ENCODE data around the gene MANBA.

The MANBA gene

DNA sequence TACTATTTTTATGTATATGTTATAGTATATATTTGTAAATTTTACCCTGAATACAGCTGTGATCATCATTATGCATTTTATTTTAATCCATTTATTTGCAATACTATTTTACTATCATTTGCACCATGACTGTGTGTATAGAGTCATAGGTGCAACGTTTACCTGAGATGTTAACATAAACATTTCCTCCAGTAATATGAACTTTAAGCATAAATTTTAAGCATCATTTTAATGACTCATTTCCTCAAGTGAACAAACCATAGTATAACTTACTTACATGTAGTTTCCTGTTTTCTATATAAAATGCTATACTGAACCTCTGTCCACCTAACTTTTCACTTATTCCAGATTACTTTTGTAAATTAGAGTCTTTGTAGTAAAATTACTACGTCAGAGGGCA is 166.8 kb downstream of the MANBA start:
- DNase-seq (ENCODE audit: low spot score) = no peak

DNA sequence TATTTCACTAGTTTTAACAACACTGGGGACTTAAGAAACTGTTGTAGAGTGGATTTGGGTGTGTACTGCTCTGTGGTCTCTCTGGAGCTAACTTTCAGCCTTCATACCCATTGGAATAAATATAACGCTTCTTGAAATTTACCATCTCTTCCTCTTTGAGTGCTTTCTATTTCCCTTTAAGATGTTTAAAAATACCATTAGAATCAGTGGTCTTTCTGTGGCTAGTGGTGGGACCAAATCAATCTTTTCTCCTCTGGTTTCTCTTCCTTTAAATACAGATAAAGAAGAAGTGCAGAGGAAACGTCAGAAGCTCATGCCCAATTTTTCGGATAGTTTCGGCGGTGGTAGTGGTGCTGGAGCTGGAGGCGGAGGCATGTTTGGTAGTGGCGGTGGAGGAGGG is 167.6 kb downstream of the MANBA start:
- DNase-seq (ENCODE audit: low spot score) = peak; percentile 28

DNA sequence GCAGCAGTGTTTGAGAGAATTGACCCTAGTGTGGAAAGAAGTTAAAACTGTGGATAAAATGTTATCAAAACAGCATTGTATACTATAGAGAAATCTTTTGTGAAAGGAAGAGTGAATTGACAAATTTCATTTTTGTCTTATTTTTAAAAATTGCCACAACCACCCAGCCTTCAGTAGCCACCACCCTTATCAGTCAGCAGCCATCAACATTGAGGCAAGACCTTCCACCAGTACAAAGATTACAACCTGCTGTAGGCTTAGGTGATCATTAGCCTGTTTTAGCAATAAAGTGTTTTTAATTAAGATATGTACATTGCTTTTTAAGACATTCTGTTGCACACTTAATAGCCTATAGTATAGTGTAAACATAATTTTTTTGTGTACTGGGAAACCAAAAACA is 168.5 kb downstream of the MANBA start:
- DNase-seq (ENCODE audit: low spot score) = no peak

DNA sequence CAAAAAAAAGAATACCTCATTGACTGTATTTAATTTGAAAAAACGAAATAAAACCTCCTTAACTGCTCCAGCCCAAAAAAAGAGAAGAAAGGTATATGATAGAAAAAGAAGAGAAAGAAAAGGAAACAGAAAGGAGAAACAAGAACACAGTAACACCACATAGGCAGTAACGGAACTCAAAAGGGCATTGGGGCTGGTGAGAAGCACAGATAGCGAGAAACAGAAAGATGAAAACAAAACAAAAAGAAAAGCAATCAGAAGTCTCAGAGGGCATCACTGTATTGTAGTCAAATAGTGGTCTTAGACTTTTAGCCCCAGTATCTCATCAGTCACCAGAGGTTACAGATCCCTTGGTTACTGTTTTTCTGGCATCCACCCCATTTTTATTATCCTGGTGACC is 171.0 kb downstream of the MANBA start:
- DNase-seq (ENCODE audit: low spot score) = no peak

DNA sequence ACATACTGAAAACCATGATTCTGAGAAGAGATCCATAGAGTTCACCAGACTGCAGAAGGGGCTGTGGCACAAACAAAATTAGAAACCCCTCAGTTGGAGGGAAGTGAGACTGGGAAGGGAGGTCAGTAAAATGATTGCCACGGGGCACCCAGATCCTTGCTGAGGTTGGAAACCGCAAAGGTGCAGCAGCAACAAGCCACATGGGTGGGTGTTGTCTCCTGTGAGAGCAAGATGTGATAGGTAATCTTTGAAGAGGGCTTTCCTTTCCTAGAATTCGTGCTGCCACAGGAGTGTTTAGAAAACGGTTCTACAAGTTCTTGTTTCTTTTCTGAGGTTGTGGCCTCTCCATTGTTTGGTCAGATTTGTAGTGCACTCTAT is 174.1 kb downstream of the MANBA start:
- DNase-seq (ENCODE audit: low spot score) = no peak

DNA sequence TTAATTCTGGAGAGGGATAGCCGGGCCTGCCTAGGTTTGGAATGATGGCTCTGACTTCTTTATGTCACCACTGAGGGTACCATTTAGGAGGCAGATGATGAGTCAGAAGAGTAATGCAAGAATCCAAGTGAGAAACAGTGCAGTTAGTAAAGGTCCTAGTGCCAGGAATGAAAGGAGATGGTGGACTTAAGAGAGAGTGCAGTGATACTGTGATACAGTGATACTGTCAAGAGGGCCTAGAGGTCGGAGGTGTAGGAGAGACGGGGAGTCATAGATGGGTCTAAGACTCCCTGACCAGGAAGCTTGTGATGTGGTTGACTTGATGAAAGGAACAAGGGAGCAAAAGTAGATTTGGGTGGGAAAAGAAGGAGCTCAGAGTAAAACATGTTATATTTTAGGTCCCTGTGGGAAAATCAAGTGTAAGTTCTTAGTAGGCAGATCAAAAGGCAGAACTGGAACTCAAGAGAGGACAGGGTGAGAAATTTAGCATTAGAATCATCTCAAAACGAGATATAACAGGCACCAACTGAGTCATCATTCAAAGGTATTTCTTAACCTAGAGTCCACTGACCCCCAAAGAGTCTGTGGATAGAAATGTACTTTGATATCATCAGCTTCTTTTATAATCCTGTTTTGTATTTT is 174.6 kb downstream of the MANBA start:
- no peak for DNase-seq (ENCODE audit: low spot score)

DNA sequence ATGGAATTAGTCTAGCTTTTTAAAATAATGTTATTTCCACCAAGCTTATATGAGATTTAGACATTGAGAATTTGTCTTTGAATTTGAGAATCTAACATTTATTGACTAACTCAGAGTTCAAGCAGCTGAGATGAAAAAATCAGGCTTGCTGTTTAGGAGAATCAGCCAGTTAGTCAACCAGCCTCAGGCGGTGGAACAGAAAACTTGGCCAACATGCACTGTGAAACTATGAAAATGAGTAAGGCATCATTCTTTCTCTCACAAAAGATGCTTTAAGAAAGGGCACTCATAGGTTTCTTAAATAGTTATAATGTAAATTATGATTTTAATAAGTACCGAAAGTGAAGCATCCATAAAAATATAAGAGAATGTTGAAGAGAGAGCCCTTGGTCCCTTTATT is 175.4 kb downstream of the MANBA start:
- DNase-seq (ENCODE audit: low spot score) = no peak

DNA sequence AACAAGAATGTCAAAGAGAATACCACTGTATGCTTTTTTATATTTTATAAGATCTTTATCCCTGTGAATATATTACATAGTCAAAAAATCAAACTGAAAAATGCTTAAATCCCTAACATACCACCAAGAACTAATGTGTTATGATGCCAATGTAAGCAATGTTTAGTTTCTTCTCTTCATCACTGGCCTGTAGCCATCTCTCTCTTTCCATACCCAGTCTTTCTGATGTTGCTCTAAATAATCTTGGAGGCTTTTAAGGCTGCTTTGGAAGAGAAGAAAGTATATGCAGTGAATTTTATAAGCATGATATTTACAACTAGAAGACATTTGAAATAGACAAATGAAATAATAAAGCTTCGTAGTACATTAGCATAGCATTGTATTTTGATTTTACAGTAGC is 176.7 kb downstream of the MANBA start:
- DNase-seq (ENCODE audit: low spot score) = no peak
